HCT116 (cell line): ENCODE results near the gene AOPEP. TPM values are rescaled to one million over a fixed set of nuclear protein-coding genes. Genes with fewer than 3 reads are reported as not detected.

Experiments
- ATAC-seq: fragments of 200-7000 bp; cut with Tn5 transposase; 2 replicates; pipeline ENCODE4 v1.9.1; 2020; ENCODE audit warnings: mild to moderate bottlenecking, moderate library complexity
- BruUV-seq: library from RNA; stranded (reverse); fragments of 400-500 nt; replicated peaks from 2 replicates; lab custom pipeline; 2021; lab: Mats Ljungman, UMichigan
- CTCF ChIA-PET: fragments of 300-600 bp; sonication (Branson Sonifier 250); formaldehyde crosslinking; loops from one replicate; lab custom pipeline; 2021; ENCODE audit warnings: antibody characterized with exemption; lab: Charles Lee
- POLR2A ChIA-PET: fragments of 300-600, 350-600 bp; sonication (Branson Sonifier 250); formaldehyde crosslinking; loops from one replicate; lab custom pipeline; 2021; ENCODE audit warnings: antibody characterized with exemption; lab: Charles Lee
- RAD21 ChIA-PET, 2 experiments: fragments of 300-600 bp; sonication (Branson Sonifier 250); formaldehyde crosslinking; loops; one replicate each; lab custom pipeline; 2023; ENCODE audit warnings: low total read pairs in 2 of 2; ENCODE audit not compliant: uncharacterized antibody in 2 of 2, unreplicated experiment in 2 of 2, low non-redundant PET in 1 of 2; lab: Charles Lee
- DNase-seq: peaks from one replicate; pipeline ENCODE4 v3.0.0-alpha.2; 2010; ENCODE audit warnings: low read depth, low spot score
- H2AFZ ChIP-seq: fragments of 200-600 bp; shearing (Covaris generic), sonication (generic); 2 replicates; pipeline ENCODE4 v1.6.1; 2017; ENCODE audit warnings: low read depth, mixed run types, mixed read lengths, antibody characterized with exemption, low read length; ENCODE audit not compliant: poor library complexity, severe bottlenecking
- H3K27ac ChIP-seq: 2 replicates; pipeline ENCODE4 v1.5.1; 2012; ENCODE audit warnings: low read depth, low read length
- H3K27me3 ChIP-seq: fragments of 200-600 bp; sonication (generic); 2 replicates; pipeline ENCODE4 v1.6.1; 2016; ENCODE audit warnings: mixed run types, low read length, mixed read lengths; ENCODE audit not compliant: insufficient read depth
- H3K36me3 ChIP-seq, 2 experiments: fragments of 200-500 bp in 1 of 2; fragments of 200-600 bp in 1 of 2; sonication (Bioruptor generic) in 1 of 2; sonication (generic) in 1 of 2; 2 replicates each; pipeline versions ENCODE4 v1.5.1 to v1.6.1; 2014 to 2016; ENCODE audit warnings: low read length in 2 of 2, inconsistent platforms in 1 of 2, mixed read lengths in 1 of 2, mixed run types in 1 of 2; ENCODE audit not compliant: insufficient read depth in 2 of 2, control insufficient read depth in 1 of 2
- H3K4me1 ChIP-seq, 2 experiments: fragments of 200-600 bp in 1 of 2; sonication (generic) in 1 of 2; 2 replicates each; pipeline versions ENCODE4 v1.5.1 to v1.6.1; 2012 to 2017; ENCODE audit warnings: low read length in 2 of 2, inconsistent platforms in 1 of 2, mild to moderate bottlenecking in 1 of 2, mixed read lengths in 1 of 2, mixed run types in 1 of 2, moderate library complexity in 1 of 2; ENCODE audit not compliant: insufficient read depth in 2 of 2, control insufficient read depth in 1 of 2
- H3K4me2 ChIP-seq: fragments of 200-600 bp; sonication (generic); 2 replicates; pipeline ENCODE4 v1.6.1; 2017; ENCODE audit warnings: mixed run types, low read length, mixed read lengths
- H3K4me3 ChIP-seq, 2 experiments: fragments of 200-600 bp in 1 of 2; sonication (generic) in 1 of 2; replicated peaks in 1 of 2; 2 replicates each; pipeline ENCODE4 v1.5.1; 2011 to 2016; ENCODE audit warnings: low read length in 2 of 2, control low read depth in 1 of 2, low read depth in 1 of 2, mild to moderate bottlenecking in 1 of 2, mixed read lengths in 1 of 2, mixed run types in 1 of 2
- H3K79me2 ChIP-seq: fragments of 200-600 bp; sonication (generic); 2 replicates; pipeline ENCODE4 v1.6.1; 2017; ENCODE audit warnings: mild to moderate bottlenecking, mixed run types, low read length, moderate library complexity, mixed read lengths; ENCODE audit not compliant: insufficient read depth
- H3K9ac ChIP-seq: fragments of 200-600 bp; sonication (generic); 2 replicates; pipeline ENCODE4 v1.6.1; 2016; ENCODE audit warnings: low read length, mixed read lengths
- H3K9me2 ChIP-seq: fragments of 200-600 bp; sonication (generic), shearing (Covaris generic); 2 replicates; pipeline ENCODE4 v1.6.1; 2017; ENCODE audit warnings: mixed run types, mild to moderate bottlenecking, moderate library complexity; ENCODE audit not compliant: insufficient read depth
- H3K9me3 ChIP-seq, 2 experiments: fragments of 200-500 bp in 1 of 2; fragments of 200-600 bp in 1 of 2; sonication (Bioruptor generic) in 1 of 2; sonication (generic) in 1 of 2; 2 replicates each; pipeline ENCODE4 v1.6.1; 2014 to 2017; ENCODE audit warnings: low read length in 2 of 2, mixed read lengths in 2 of 2, inconsistent platforms in 1 of 2, low read depth in 1 of 2, mild to moderate bottlenecking in 1 of 2, mixed run types in 1 of 2, moderate library complexity in 1 of 2; ENCODE audit not compliant: control insufficient read depth in 1 of 2, insufficient read depth in 1 of 2
- H4K20me1 ChIP-seq: fragments of 200-600 bp; sonication (generic), shearing (Covaris generic); 2 replicates; pipeline ENCODE4 v1.6.1; 2017; ENCODE audit warnings: mixed run types, mild to moderate bottlenecking, moderate library complexity; ENCODE audit not compliant: insufficient read depth
- CEBPB ChIP-seq: IDR thresholded peaks from 2 replicates; pipeline ENCODE4 v1.6.1; 2012; ENCODE audit warnings: low read depth
- EZH2phosphoT487 ChIP-seq: fragments of 200-600 bp; IDR thresholded peaks from 2 replicates; pipeline ENCODE4 v1.6.1; 2018; ENCODE audit warnings: antibody characterized with exemption, borderline replicate concordance
- FOSL1 ChIP-seq: IDR thresholded peaks from 2 replicates; pipeline ENCODE4 v1.6.1; 2012; ENCODE audit warnings: low read depth
- MAX ChIP-seq: IDR thresholded peaks from 2 replicates; pipeline ENCODE4 v1.6.1; 2012
- POLR2AphosphoS5 ChIP-seq: IDR thresholded peaks from 2 replicates; pipeline ENCODE4 v1.6.1; 2011; ENCODE audit warnings: mild to moderate bottlenecking, low read depth, low read length, moderate library complexity
- RAD21 ChIP-seq: IDR thresholded peaks from 2 replicates; pipeline ENCODE4 v1.6.1; 2012; ENCODE audit warnings: low read depth, mild to moderate bottlenecking
- REST ChIP-seq: IDR thresholded peaks from 2 replicates; pipeline ENCODE4 v1.6.1; 2012; ENCODE audit warnings: low read depth
- YY1 ChIP-seq: IDR thresholded peaks from 2 replicates; pipeline ENCODE4 v1.6.1; 2011; ENCODE audit warnings: low read length, low read depth, moderate library complexity, mild to moderate bottlenecking; ENCODE audit not compliant: insufficient replicate concordance; ENCODE audit errors: extremely low read depth
- ZBTB33 ChIP-seq: IDR thresholded peaks from 2 replicates; pipeline ENCODE4 v1.6.1; 2011; ENCODE audit warnings: mild to moderate bottlenecking, low read length, moderate library complexity; ENCODE audit not compliant: insufficient replicate concordance; ENCODE audit errors: extremely low read depth
- ZFX ChIP-seq: fragments of 450-650 bp; IDR thresholded peaks from 2 replicates; pipeline ENCODE4 v1.6.1; 2017
- ZNF274 ChIP-seq: fragments of 200-500 bp; sonication (Bioruptor generic); IDR thresholded peaks from 2 replicates; pipeline ENCODE4 v1.6.1; 2014; ENCODE audit warnings: mild to moderate bottlenecking, low read depth, low read length, inconsistent platforms
- intact Hi-C: fragments of 100-400 bp; cut with micrococcal nuclease; formaldehyde crosslinking; loops from 2 replicates; pipeline ENCODE4 v1.10.0; 2022
- total RNA-seq: library from RNA; stranded (reverse); gene quantifications from one replicate; pipeline ENCODE4 v1.2.1, GENCODE V29; 2021; ENCODE audit not compliant: unreplicated experiment
- TF ChIP-seq, protein P1 (sequence below): IDR thresholded peaks from 2 replicates; pipeline ENCODE4 v1.6.1; 2012

AOPEP gene
- total RNA-seq, 1 experiment from 2014 or later: 15.1 TPM

DNA sequence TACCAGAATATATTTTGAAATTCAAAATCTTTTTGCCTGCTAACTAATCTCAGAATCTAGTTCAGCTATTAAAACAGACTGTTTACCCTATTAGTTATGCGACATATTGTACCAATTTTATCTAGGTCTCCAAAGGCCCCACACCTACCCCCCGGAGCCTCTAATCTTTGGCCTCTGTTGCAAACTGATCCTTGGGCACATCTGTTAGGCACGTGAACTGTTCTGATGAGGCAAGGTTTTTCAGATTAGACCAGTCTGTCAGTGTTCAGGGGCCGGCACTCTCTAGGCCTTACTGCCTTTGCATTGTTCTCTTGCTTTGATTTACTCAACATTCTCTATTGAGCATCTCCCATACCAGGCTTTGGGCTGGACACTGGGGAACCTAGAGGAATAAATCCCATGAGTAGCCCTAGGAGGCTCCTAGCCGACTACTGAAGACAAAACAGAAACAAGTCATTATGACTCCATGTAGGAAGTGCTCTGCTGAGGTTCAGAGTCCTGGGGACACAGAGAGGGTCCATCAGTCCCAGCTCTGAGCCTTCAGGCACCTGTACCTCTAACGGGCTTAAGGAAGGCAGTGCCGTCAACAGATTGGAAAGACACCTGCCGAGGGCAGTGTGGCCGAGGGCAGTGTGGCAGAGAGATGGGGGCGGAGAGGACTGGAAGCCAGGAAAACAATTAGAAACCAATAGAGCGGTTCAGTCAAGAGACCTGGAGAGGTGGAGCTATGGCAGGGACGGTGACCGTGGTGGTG lies 245.1 kb downstream of the AOPEP start:
- H3K9me2 ChIP-seq: no peaks in the 10 kb centered on the region
- ATAC-seq: no peak
- intact Hi-C loops: no loop called here
- TF ChIP-seq RAD21 (no peak), FOSL1 (no peak), EZH2phosphoT487 (no peak), POLR2AphosphoS5 (no peak), CEBPB (no peak), REST (no peak), MAX (no peak), ZNF274 (no peak), YY1 (no peak), ZBTB33 (no peak), ZFX (no peak)
- TF ChIP-seq, protein P1, sequence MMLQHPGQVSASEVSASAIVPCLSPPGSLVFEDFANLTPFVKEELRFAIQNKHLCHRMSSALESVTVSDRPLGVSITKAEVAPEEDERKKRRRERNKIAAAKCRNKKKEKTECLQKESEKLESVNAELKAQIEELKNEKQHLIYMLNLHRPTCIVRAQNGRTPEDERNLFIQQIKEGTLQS: no peak
- H3K4me3 ChIP-seq: no peak overlapping the region
- no peaks in the 10 kb centered on the region for H3K27me3 ChIP-seq
- no peaks in the 10 kb centered on the region for H3K9me3 ChIP-seq
- no peak for DNase-seq
- POLR2A ChIA-PET: interaction anchor here (1.8 kb wide), 1 partner anchor 55 kb away, joined by 3 read pairs; no protein-coding TSS in a partner anchor
- H3K36me3 ChIP-seq: no peaks in the 10 kb centered on the region
- H2AFZ ChIP-seq: no peak overlapping the region
- no peak overlapping the region for H3K9ac ChIP-seq
- no TSS peak for BruUV-seq
- H3K79me2 ChIP-seq: no peaks in the 10 kb centered on the region
- CTCF ChIA-PET: no interaction called here
- RAD21 ChIA-PET: no interaction called here
- H3K4me2 ChIP-seq: no peak overlapping the region
- no peaks in the 10 kb centered on the region for H3K4me1 ChIP-seq
- no peaks in the 10 kb centered on the region for H4K20me1 ChIP-seq
- H3K27ac ChIP-seq: no peak overlapping the region
